Measurements from ENCODE around the gene FOLR1. TPM values are rescaled to one million over a fixed set of nuclear protein-coding genes. Genes with fewer than 3 reads are reported as not detected.
"Not testable (repeated sequence)": the region's sequence is repeated elsewhere in the genome, so short reads cannot be mapped to it uniquely, and the experiment has no call there.

Gene FOLR1
- total RNA-seq, 2 experiments from 2014 or later, result not detected

GRCh38 chr11:72189455-72190250 is 2.3 kb upstream of the FOLR1 start:
- no peaks in the 10 kb centered on the region for H3K9me3 Mint-ChIP-seq

GRCh38 chr11:72190631-72191071 is 1.3 kb upstream of the FOLR1 start:
- H3K27ac Mint-ChIP-seq, result no peak overlapping the region

More at GRCh38 chr11:72189455-72190250, 2.3 kb upstream of the FOLR1 start:
- no peak overlapping the region for H3K27ac Mint-ChIP-seq
- no peak overlapping the region for H3K4me3 Mint-ChIP-seq
- CTCF ChIA-PET, result interaction anchor here (1.8 kb wide), 1 partner anchor 46 kb away, joined by 7 read pairs; no protein-coding TSS in a partner anchor
- H3K4me1 Mint-ChIP-seq (ENCODE audit: low read depth), result no peaks in the 10 kb centered on the region
- no peaks in the 10 kb centered on the region for H3K27me3 Mint-ChIP-seq (ENCODE audit: low read depth)
- no peak for DNase-seq
- H3K36me3 Mint-ChIP-seq (ENCODE audit: low read depth), result no peaks in the 10 kb centered on the region
- intact Hi-C loops (cut with micrococcal nuclease), result no loop called here

DNA sequence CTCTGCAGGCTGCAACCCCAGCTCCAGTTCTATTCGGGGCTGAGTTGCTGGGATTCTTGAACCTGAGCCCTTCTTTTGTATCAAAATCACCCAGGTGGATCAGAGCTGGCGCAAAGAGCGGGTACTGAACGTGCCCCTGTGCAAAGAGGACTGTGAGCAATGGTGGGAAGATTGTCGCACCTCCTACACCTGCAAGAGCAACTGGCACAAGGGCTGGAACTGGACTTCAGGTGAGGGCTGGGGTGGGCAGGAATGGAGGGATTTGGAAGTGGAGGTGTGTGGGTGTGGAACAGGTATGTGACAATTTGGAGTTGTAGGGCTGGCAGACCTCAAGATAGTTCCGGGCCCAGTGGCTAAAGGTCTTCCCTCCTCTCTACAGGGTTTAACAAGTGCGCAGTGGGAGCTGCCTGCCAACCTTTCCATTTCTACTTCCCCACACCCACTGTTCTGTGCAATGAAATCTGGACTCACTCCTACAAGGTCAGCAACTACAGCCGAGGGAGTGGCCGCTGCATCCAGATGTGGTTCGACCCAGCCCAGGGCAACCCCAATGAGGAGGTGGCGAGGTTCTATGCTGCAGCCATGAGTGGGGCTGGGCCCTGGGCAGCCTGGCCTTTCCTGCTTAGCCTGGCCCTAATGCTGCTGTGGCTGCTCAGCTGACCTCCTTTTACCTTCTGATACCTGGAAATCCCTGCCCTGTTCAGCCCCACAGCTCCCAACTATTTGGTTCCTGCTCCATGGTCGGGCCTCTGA is 3.8 kb downstream of the FOLR1 start:
- no peak overlapping the region for H3K4me3 Mint-ChIP-seq
- intact Hi-C loops (cut with micrococcal nuclease), result no loop called here
- no peaks in the 10 kb centered on the region for H3K27me3 Mint-ChIP-seq (ENCODE audit: low read depth)
- H3K4me1 Mint-ChIP-seq (ENCODE audit: low read depth), result no peaks in the 10 kb centered on the region
- H3K27ac Mint-ChIP-seq, result no peak overlapping the region
- CTCF ChIA-PET, result no interaction called here
- no peak for DNase-seq
- no peaks in the 10 kb centered on the region for H3K36me3 Mint-ChIP-seq (ENCODE audit: low read depth)
- H3K9me3 Mint-ChIP-seq, result no peaks in the 10 kb centered on the region

More at GRCh38 chr11:72190631-72191071, 1.3 kb upstream of the FOLR1 start:
- intact Hi-C loops (cut with micrococcal nuclease), result no loop called here
- DNase-seq, result no peak
- no peaks in the 10 kb centered on the region for H3K27me3 Mint-ChIP-seq (ENCODE audit: low read depth)
- no peaks in the 10 kb centered on the region for H3K9me3 Mint-ChIP-seq
- CTCF ChIA-PET, result interaction anchor here (1.8 kb wide), 1 partner anchor 47 kb away, joined by 7 read pairs; no protein-coding TSS in a partner anchor
- H3K36me3 Mint-ChIP-seq (ENCODE audit: low read depth), result no peaks in the 10 kb centered on the region
- H3K4me3 Mint-ChIP-seq, result no peak overlapping the region
- H3K4me1 Mint-ChIP-seq (ENCODE audit: low read depth), result no peaks in the 10 kb centered on the region

- H3K36me3 Mint-ChIP-seq (ENCODE audit: low read depth); H3K27ac Mint-ChIP-seq; H3K4me3 Mint-ChIP-seq; H3K9me3 Mint-ChIP-seq; CTCF ChIA-PET; DNase-seq; H3K4me1 Mint-ChIP-seq (ENCODE audit: low read depth); H3K27me3 Mint-ChIP-seq (ENCODE audit: low read depth); intact Hi-C loops (cut with micrococcal nuclease): not testable (repeated sequence)
Measured at GRCh38 chr11:72201445-72201844, 9.5 kb downstream of the FOLR1 start.

GRCh38 chr11:72202571-72202970 is 10.6 kb downstream of the FOLR1 start:
- intact Hi-C loops (cut with micrococcal nuclease), result no loop called here
- Mint-ChIP-seq H3K27me3 (ENCODE audit: low read depth) (no peaks in the 10 kb centered on the region), H3K9me3 (no peaks in the 10 kb centered on the region), H3K36me3 (ENCODE audit: low read depth) (no peaks in the 10 kb centered on the region), H3K27ac (no peak overlapping the region), H3K4me3 (no peak overlapping the region), H3K4me1 (ENCODE audit: low read depth) (no peaks in the 10 kb centered on the region)
- CTCF ChIA-PET, result no interaction called here
- DNase-seq, result no peak

DNA sequence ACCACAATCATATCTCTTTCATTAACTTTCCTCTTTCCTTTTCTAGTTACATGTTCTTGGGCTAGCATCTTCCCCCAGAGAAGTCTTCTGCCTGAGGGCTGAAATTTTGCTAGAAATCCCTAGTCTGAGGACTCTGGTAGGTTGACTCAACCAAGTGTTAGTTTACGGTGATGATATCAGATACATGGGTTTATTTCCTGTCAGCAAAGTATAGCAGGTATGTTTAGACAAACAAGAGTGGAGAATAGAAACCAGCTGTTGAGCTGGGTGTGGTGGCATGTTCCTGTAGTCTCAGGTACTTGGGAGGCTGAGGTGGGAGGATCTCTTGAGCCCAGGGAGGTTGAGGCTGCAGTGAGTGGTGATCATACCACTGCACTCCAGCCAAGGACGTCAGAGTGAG is 11.2 kb downstream of the FOLR1 start:
- Mint-ChIP-seq H3K36me3 (ENCODE audit: low read depth) (no peaks in the 10 kb centered on the region), H3K4me3 (no peak overlapping the region), H3K4me1 (ENCODE audit: low read depth) (no peaks in the 10 kb centered on the region), H3K27me3 (ENCODE audit: low read depth) (no peaks in the 10 kb centered on the region), H3K27ac (no peak overlapping the region), H3K9me3 (no peaks in the 10 kb centered on the region)
- no peak for DNase-seq
- intact Hi-C loops (cut with micrococcal nuclease), result no loop called here
- CTCF ChIA-PET, result no interaction called here

DNA sequence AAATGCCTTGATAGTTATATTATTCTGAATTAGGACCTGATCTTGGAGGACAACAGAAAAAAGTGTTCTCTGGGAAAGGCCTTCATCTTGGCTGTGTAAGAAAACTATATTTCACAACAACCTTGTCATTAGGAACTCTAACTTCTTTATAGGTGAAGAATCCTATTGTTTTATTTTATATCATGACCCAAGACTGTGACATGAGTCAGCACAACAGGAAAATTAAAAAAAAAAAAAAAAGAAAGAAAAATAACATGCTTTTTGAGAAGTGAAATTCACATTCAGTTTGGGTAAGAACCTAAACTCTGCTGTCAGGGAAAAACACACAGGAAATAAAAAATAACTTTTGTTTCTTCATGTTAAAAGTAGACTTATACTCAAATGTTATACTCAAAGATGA is 12.9 kb downstream of the FOLR1 start:
- Mint-ChIP-seq H3K4me3 (no peak overlapping the region), H3K27me3 (ENCODE audit: low read depth) (no peaks in the 10 kb centered on the region), H3K36me3 (ENCODE audit: low read depth) (no peaks in the 10 kb centered on the region), H3K27ac (no peak overlapping the region), H3K4me1 (ENCODE audit: low read depth) (no peaks in the 10 kb centered on the region), H3K9me3 (peaks cover 11% of the 10 kb centered on the region)
- CTCF ChIA-PET, result interaction anchor here (0.6 kb wide), 1 partner anchor 277 kb away, joined by 3 read pairs; no protein-coding TSS in a partner anchor
- no peak for DNase-seq
- intact Hi-C loops (cut with micrococcal nuclease), result no loop called here

- DNase-seq; H3K4me1 Mint-ChIP-seq (ENCODE audit: low read depth); H3K36me3 Mint-ChIP-seq (ENCODE audit: low read depth); H3K4me3 Mint-ChIP-seq; H3K27ac Mint-ChIP-seq; H3K27me3 Mint-ChIP-seq (ENCODE audit: low read depth); intact Hi-C loops (cut with micrococcal nuclease): not testable (repeated sequence)
- CTCF ChIA-PET, result interaction anchor here (0.6 kb wide), 1 partner anchor 17 kb away, joined by 4 read pairs; no protein-coding TSS in a partner anchor
- peaks cover 12% of the 10 kb centered on the region for H3K9me3 Mint-ChIP-seq
Measured at GRCh38 chr11:72206794-72207193, 14.9 kb downstream of the FOLR1 start.

- intact Hi-C loops (cut with micrococcal nuclease), result no loop called here
- CTCF ChIA-PET, result no interaction called here
- Mint-ChIP-seq H3K9me3 (peaks cover 12% of the 10 kb centered on the region), H3K36me3 (ENCODE audit: low read depth) (no peaks in the 10 kb centered on the region), H3K27ac (no peak overlapping the region), H3K4me1 (ENCODE audit: low read depth) (no peaks in the 10 kb centered on the region), H3K4me3 (no peak overlapping the region), H3K27me3 (ENCODE audit: low read depth) (peaks cover 4% of the 10 kb centered on the region)
- no peak for DNase-seq
Measured at GRCh38 chr11:72208281-72208680, 16.3 kb downstream of the FOLR1 start.

GRCh38 chr11:72209101-72209500 is 17.2 kb downstream of the FOLR1 start:
- H3K9me3 Mint-ChIP-seq, result peaks cover 12% of the 10 kb centered on the region
- DNase-seq, result no peak
- no peaks in the 10 kb centered on the region for H3K36me3 Mint-ChIP-seq (ENCODE audit: low read depth)
- H3K27ac Mint-ChIP-seq, result no peak overlapping the region
- peaks cover 4% of the 10 kb centered on the region for H3K27me3 Mint-ChIP-seq (ENCODE audit: low read depth)
- intact Hi-C loops (cut with micrococcal nuclease), result no loop called here
- CTCF ChIA-PET, result interaction anchor here (1.1 kb wide), 1 partner anchor 25 kb away, joined by 3 read pairs; no protein-coding TSS in a partner anchor
- no peak overlapping the region for H3K4me3 Mint-ChIP-seq
- no peaks in the 10 kb centered on the region for H3K4me1 Mint-ChIP-seq (ENCODE audit: low read depth)

GRCh38 chr11:72216638-72217037 is 24.7 kb downstream of the FOLR1 start, which contains the start of gene FOLR2:
Gene FOLR2, plus strand, starts transcription at chr11:72216794. Its CDS starts 1,791 bp downstream, at chr11:72218585.
- Mint-ChIP-seq H3K36me3 (ENCODE audit: low read depth) (no peaks in the 10 kb centered on the region), H3K4me1 (ENCODE audit: low read depth) (no peaks in the 10 kb centered on the region), H3K4me3 (no peak within 1 kb of the TSS), H3K9me3 (no peaks in the 10 kb centered on the region), H3K27ac (no peak within 1 kb of the TSS), H3K27me3 (ENCODE audit: low read depth) (peaks cover 10% of the 10 kb centered on the region)
- no peak for DNase-seq
- CTCF ChIA-PET, result no interaction called here
- intact Hi-C loops (cut with micrococcal nuclease), result no loop called here

DNA sequence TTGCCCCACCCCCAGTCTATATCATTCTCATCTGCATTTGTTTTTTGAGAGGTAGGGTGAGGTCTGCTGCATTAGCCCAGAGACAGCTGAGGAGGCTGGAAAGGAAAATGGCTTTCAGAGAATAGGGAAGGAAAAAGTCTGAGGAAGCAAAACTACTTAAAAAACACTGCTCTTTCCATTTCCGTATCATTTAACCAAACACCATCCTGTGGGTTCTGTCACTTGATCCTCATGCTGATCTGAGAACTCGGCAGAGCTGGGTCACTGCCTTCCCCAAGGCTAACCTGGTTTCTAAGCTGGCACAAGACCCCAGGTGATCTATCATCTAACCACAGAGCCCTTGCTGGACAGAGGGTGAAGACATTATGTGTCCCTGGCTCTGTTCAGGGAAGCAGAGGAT is 25.9 kb downstream of the FOLR1 start:
- H3K27me3 Mint-ChIP-seq (ENCODE audit: low read depth), result peaks cover 6% of the 10 kb centered on the region
- CTCF ChIA-PET, result no interaction called here

More for the DNA sequence above, 25.9 kb downstream of the FOLR1 start:
- Mint-ChIP-seq H3K27ac (no peak overlapping the region), H3K9me3 (no peaks in the 10 kb centered on the region), H3K4me3 (no peak overlapping the region), H3K36me3 (ENCODE audit: low read depth) (no peaks in the 10 kb centered on the region), H3K4me1 (ENCODE audit: low read depth) (peaks cover 7% of the 10 kb centered on the region)
- DNase-seq, result no peak
- intact Hi-C loops (cut with micrococcal nuclease), result no loop called here
